K562 (cell line): Measurements from ENCODE around the gene MKRN3. TPM values are rescaled to one million over a fixed set of nuclear protein-coding genes. Genes with fewer than 3 reads are reported as not detected.
A peak's percentile ranks its signal among the peaks of the same experiment; 100 is the strongest.

Source experiments
- C11orf30 ChIP-seq: fragments of 450-650 bp; IDR thresholded peaks from 2 replicates; pipeline ENCODE4 v1.6.1; 2016; ENCODE audit warnings: low read depth, mild to moderate bottlenecking
- CBX5 ChIP-seq: IDR thresholded peaks from 2 replicates; pipeline ENCODE4 v1.6.1; 2014; ENCODE audit warnings: low read depth, borderline replicate concordance
- CUX1 ChIP-seq: fragments of 200-800 bp; sonication (Bioruptor generic); IDR thresholded peaks from 2 replicates; pipeline ENCODE4 v1.6.1; 2016; ENCODE audit warnings: missing genetic modification characterization, missing compliant biosample characterization
- DACH1 ChIP-seq: fragments of 450-650 bp; IDR thresholded peaks from 2 replicates; pipeline ENCODE4 v1.6.1; 2018; ENCODE audit not compliant: partially characterized antibody
- ETS1 ChIP-seq: conservative IDR thresholded peaks from 2 replicates; pipeline ENCODE4 v1.6.1; 2011; ENCODE audit warnings: low read depth, mild to moderate bottlenecking, low read length; ENCODE audit not compliant: control insufficient read depth
- FUS ChIP-seq: fragments of 200-400 bp; formaldehyde crosslinking; optimal IDR thresholded peaks from 2 replicates; pipeline ENCODE3; 2017; ENCODE audit warnings: low read depth, low read length
- HMG20A ChIP-seq: fragments of 450-650 bp; formaldehyde crosslinking; conservative IDR thresholded peaks from 2 replicates; pipeline ENCODE4 v1.4.0; 2020; ENCODE audit warnings: mild to moderate bottlenecking, mixed read lengths
- HNRNPL ChIP-seq: fragments of 200-400 bp; formaldehyde crosslinking; IDR thresholded peaks from 2 replicates; pipeline ENCODE4 v1.6.1; 2017; ENCODE audit warnings: low read depth, mild to moderate bottlenecking, low read length
- ILF3 ChIP-seq: fragments of 450-650 bp; IDR thresholded peaks from 2 replicates; pipeline ENCODE4 v1.6.1; 2018; ENCODE audit warnings: antibody characterized with exemption, mild to moderate bottlenecking, moderate library complexity, borderline replicate concordance
- ILK ChIP-seq: fragments of 450-650 bp; IDR thresholded peaks from 2 replicates; pipeline ENCODE4 v1.6.1; 2016; ENCODE audit warnings: missing genetic modification characterization, low read depth, mild to moderate bottlenecking, missing compliant biosample characterization, moderate library complexity, borderline replicate concordance
- MAFK ChIP-seq: IDR thresholded peaks from 2 replicates; pipeline ENCODE4 v1.6.1; 2011; ENCODE audit warnings: low read length, improper control_type of control experiment
- POLR2AphosphoS5 ChIP-seq: IDR thresholded peaks from 2 replicates; pipeline ENCODE4 v1.6.1; 2011; ENCODE audit warnings: mild to moderate bottlenecking, low read depth, low read length, moderate library complexity; ENCODE audit not compliant: control insufficient read depth, insufficient read depth
- PTBP1 ChIP-seq: fragments of 200-400 bp; formaldehyde crosslinking; IDR thresholded peaks from 2 replicates; pipeline ENCODE4 v1.6.1; 2017; ENCODE audit warnings: low read depth, low read length
- SIN3B ChIP-seq: fragments of 450-650 bp; IDR thresholded peaks from 2 replicates; pipeline ENCODE4 v1.6.1; 2017; ENCODE audit warnings: low read depth, mild to moderate bottlenecking, moderate library complexity
- SIX5 ChIP-seq, 2 experiments: IDR thresholded peaks; 2 replicates each; pipeline ENCODE4 v1.6.1; 2011; ENCODE audit warnings: low read length in 2 of 2, borderline replicate concordance in 1 of 2, low read depth in 1 of 2, mild to moderate bottlenecking in 1 of 2, moderate library complexity in 1 of 2; ENCODE audit not compliant: insufficient read depth in 1 of 2
- TCF7L2 ChIP-seq: fragments of 150-350 bp; IDR thresholded peaks from 2 replicates; pipeline ENCODE4 v1.6.1; 2016; ENCODE audit warnings: low read depth, mild to moderate bottlenecking, low read length, moderate library complexity
- THRAP3 ChIP-seq: fragments of 450-650 bp; IDR thresholded peaks from 2 replicates; pipeline ENCODE4 v1.6.1; 2016; ENCODE audit warnings: mild to moderate bottlenecking, inconsistent platforms, borderline replicate concordance
- ZNF232 ChIP-seq: sonication (generic); formaldehyde crosslinking; IDR thresholded peaks from 2 replicates; pipeline ENCODE4 v1.8.0; 2022; ENCODE audit warnings: mild to moderate bottlenecking, missing genetic modification reagents
- ZNF282 ChIP-seq: sonication (generic); formaldehyde crosslinking; IDR thresholded peaks from 2 replicates; pipeline ENCODE4 v1.8.1; 2023; ENCODE audit warnings: missing genetic modification reagents
- polyA plus RNA-seq, 8 experiments: library from polyadenylated mRNA; depleted of rRNA in 4 of 8; stranded (reverse) in 5 of 8; unstranded in 3 of 8; fragments of >200 nt; fragmentation: Nextera tagmentation in 2 of 8; fragmentation: Illumina TruSeq in 1 of 8; extraction: Ambion mirVana in 2 of 8; extraction: Trizol in 1 of 8; gene quantifications; 2 replicates each; pipeline versions ENCODE4 v1.2.1 to v1.2.3, GENCODE V29; 2011 to 2014; ENCODE audit warnings: inconsistent platforms in 1 of 8, missing spikeins in 1 of 8
- total RNA-seq, 7 experiments: library from RNA; depleted of rRNA in 6 of 7; stranded (reverse); fragments of >200 nt in 6 of 7; fragmentation: Illumina TruSeq in 2 of 7; extraction: Trizol in 2 of 7; gene quantifications; 2 replicates each; pipeline versions ENCODE4 v1.2.1 to v1.2.3, GENCODE V29; 2011 to 2021; ENCODE audit warnings: low replicate concordance in 1 of 7
- TF ChIP-seq, protein P1 (sequence below): fragments of 450-650 bp; IDR thresholded peaks from 2 replicates; pipeline ENCODE4 v1.6.1; 2014; ENCODE audit warnings: low read depth, mild to moderate bottlenecking, moderate library complexity, borderline replicate concordance

MKRN3 gene
- total and polyA plus RNA-seq, 9 of the 15 experiments (the other 6 are each of a cell fraction or from before 2014, with no cell fraction given) = 6.5 to 33.4 (median 25.1) TPM

DNA sequence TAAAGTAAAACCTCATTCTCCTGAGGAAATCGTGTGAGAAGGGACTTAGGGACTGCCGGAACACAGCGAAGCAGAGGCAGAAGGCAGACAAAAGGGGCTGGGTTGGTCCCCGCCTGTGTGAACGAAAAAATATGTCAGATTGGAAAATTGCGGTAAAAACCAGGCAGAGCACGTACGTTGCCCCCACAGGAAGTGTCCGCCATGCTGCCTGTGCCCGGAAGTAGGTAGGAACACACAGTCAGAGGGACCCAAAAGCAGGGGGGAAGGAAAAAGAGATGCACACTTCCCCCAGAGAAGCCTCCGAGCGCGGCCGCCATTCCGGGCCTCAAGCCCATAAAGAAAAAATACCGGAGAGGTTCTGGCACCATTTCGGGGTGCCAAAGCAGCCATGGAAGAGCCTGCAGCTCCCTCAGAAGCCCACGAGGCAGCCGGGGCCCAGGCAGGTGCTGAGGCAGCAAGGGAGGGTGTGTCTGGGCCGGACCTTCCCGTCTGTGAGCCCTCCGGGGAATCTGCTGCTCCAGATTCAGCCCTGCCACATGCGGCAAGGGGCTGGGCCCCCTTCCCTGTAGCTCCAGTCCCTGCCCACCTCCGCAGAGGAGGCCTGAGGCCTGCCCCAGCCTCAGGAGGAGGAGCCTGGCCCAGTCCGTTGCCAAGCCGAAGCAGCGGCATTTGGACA lies at the start of gene MKRN3 (continued):
- TF ChIP-seq, protein P1, sequence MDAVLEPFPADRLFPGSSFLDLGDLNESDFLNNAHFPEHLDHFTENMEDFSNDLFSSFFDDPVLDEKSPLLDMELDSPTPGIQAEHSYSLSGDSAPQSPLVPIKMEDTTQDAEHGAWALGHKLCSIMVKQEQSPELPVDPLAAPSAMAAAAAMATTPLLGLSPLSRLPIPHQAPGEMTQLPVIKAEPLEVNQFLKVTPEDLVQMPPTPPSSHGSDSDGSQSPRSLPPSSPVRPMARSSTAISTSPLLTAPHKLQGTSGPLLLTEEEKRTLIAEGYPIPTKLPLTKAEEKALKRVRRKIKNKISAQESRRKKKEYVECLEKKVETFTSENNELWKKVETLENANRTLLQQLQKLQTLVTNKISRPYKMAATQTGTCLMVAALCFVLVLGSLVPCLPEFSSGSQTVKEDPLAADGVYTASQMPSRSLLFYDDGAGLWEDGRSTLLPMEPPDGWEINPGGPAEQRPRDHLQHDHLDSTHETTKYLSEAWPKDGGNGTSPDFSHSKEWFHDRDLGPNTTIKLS = peak; percentile 73
- no peak for TF ChIP-seq ZNF232 (CRISPR knock-in tag)
- TF ChIP-seq PTBP1 = peak; percentile 41; the same call in 1 of the 2 replicates
- TF ChIP-seq ETS1 = peak; percentile 85
- TF ChIP-seq DACH1 = no peak
- TF ChIP-seq THRAP3 = no peak
- TF ChIP-seq ILK = peak; percentile 8; the same call in 1 of the 2 replicates
- TF ChIP-seq ZNF282 (CRISPR knock-in tag) = no peak
- no peak for TF ChIP-seq HNRNPL
- peak; percentile 92 for TF ChIP-seq C11orf30
- no peak for TF ChIP-seq CUX1 (CRISPR knock-in tag)
- TF ChIP-seq ILF3 = no peak
- TF ChIP-seq FUS = no peak
- TF ChIP-seq SIN3B = peak; percentile 85
- 0 out of 2 replicates have a peak, but pooled peaks have one; percentile 21 for TF ChIP-seq MAFK
- no peak for TF ChIP-seq HMG20A (CRISPR knock-in tag)
- peak; percentile 80 to 83 for TF ChIP-seq SIX5 (IDR thresholded peaks at IDR 0.05; ENCODE audit: borderline replicate concordance in 1 of 2, insufficient read depth in 1 of 2, low read depth in 1 of 2, low read length in 2 of 2)
- TF ChIP-seq POLR2AphosphoS5 = peak; percentile 91
- TF ChIP-seq TCF7L2 = no peak
- TF ChIP-seq CBX5 = 0 out of 2 replicates have a peak, but pooled peaks have one; percentile 73
